Activated CD8-positive, alpha-beta T cell treated with anti-CD3 and anti-CD28 coated beads for 36 hours (primary cell): ENCODE data around the gene OPRM1. TPM values are rescaled to one million over a fixed set of nuclear protein-coding genes. Genes with fewer than 3 reads are reported as not detected.

Experiments
- ATAC-seq: fragments of 200-7000 bp; cut with Tn5 transposase; one replicate; pipeline ENCODE4 v1.10.0; 2021; ENCODE audit warnings: mild to moderate bottlenecking, moderate library complexity
- CTCF ChIA-PET: fragments of 350-600 bp; sonication (Branson Sonifier 250); formaldehyde crosslinking; loops from one replicate; lab custom pipeline; 2021; ENCODE audit warnings: antibody characterized with exemption; lab: Charles Lee
- POLR2A ChIA-PET: fragments of 350-600 bp; sonication (Branson Sonifier 250); formaldehyde crosslinking; loops from one replicate; lab custom pipeline; 2021; ENCODE audit warnings: antibody characterized with exemption; lab: Charles Lee
- DNase-seq: peaks from one replicate; pipeline ENCODE4 v3.0.0-alpha.2; 2020
- H3K27ac Mint-ChIP-seq: one replicate; pipeline ENCODE4 v1.8.0; 2021; ENCODE audit warnings: mild to moderate bottlenecking, mixed read lengths
- H3K27me3 Mint-ChIP-seq: one replicate; pipeline ENCODE4 v1.8.0; 2021; ENCODE audit warnings: mixed read lengths
- H3K36me3 Mint-ChIP-seq: one replicate; pipeline ENCODE4 v1.8.0; 2021; ENCODE audit warnings: low read depth, mixed read lengths
- H3K4me1 Mint-ChIP-seq: one replicate; pipeline ENCODE4 v1.8.0; 2021; ENCODE audit warnings: low read depth, mixed read lengths
- H3K4me3 Mint-ChIP-seq: one replicate; pipeline ENCODE4 v1.8.0; 2021; ENCODE audit warnings: mild to moderate bottlenecking, moderate library complexity, mixed read lengths
- H3K9me3 Mint-ChIP-seq: one replicate; pipeline ENCODE4 v1.8.0; 2021; ENCODE audit warnings: mixed read lengths
- intact Hi-C: fragments of 100-400 bp; cut with micrococcal nuclease; formaldehyde crosslinking; loops from one replicate; pipeline ENCODE4 v1.10.0; 2022
- total RNA-seq, 2 experiments: library from RNA; stranded (reverse); gene quantifications; one replicate each; pipeline ENCODE4 v1.2.3, GENCODE V29; 2021
- TF ChIP-seq, protein P1 (sequence below): fragments of 200-600 bp; IDR thresholded peaks from one replicate; pipeline ENCODE4 v1.8.0; 2022; ENCODE audit warnings: antibody characterized with exemption, mild to moderate bottlenecking

The OPRM1 gene
- total RNA-seq, 2 experiments from 2014 or later: not detected

DNA sequence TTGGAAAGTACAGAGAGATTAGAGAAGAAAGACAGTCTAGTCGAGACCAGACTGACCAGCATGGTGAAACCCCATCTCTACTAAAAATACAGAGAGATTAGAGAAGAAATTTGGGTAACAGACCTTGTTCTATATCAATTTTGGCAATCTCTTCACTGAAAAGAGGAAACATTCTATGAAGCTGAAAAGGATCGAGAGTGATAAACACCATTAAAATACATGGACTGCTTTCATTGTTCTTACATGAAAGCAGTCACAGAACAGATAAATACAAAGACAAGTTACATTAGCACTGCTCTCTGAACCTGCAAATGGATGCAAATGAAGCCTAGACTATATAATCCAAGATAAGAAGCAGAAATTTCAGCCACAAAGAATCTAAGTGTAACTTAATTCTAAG is 8.4 kb upstream of the OPRM1 start:
- Mint-ChIP-seq H3K9me3 (no peaks in the 10 kb centered on the region), H3K4me3 (no peak overlapping the region), H3K4me1 (no peaks in the 10 kb centered on the region), H3K27me3 (peaks cover 2% of the 10 kb centered on the region), H3K36me3 (no peaks in the 10 kb centered on the region), H3K27ac (no peak overlapping the region)
- no peak for DNase-seq
- intact Hi-C loops: no loop called here
- CTCF ChIA-PET: interaction anchor here (1.5 kb wide), 1 partner anchor 10 kb away, joined by 4 read pairs; no protein-coding TSS in a partner anchor
- no peak for ATAC-seq
- POLR2A ChIA-PET: no interaction called here
- TF ChIP-seq, protein P1, sequence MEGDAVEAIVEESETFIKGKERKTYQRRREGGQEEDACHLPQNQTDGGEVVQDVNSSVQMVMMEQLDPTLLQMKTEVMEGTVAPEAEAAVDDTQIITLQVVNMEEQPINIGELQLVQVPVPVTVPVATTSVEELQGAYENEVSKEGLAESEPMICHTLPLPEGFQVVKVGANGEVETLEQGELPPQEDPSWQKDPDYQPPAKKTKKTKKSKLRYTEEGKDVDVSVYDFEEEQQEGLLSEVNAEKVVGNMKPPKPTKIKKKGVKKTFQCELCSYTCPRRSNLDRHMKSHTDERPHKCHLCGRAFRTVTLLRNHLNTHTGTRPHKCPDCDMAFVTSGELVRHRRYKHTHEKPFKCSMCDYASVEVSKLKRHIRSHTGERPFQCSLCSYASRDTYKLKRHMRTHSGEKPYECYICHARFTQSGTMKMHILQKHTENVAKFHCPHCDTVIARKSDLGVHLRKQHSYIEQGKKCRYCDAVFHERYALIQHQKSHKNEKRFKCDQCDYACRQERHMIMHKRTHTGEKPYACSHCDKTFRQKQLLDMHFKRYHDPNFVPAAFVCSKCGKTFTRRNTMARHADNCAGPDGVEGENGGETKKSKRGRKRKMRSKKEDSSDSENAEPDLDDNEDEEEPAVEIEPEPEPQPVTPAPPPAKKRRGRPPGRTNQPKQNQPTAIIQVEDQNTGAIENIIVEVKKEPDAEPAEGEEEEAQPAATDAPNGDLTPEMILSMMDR: no peak

DNA sequence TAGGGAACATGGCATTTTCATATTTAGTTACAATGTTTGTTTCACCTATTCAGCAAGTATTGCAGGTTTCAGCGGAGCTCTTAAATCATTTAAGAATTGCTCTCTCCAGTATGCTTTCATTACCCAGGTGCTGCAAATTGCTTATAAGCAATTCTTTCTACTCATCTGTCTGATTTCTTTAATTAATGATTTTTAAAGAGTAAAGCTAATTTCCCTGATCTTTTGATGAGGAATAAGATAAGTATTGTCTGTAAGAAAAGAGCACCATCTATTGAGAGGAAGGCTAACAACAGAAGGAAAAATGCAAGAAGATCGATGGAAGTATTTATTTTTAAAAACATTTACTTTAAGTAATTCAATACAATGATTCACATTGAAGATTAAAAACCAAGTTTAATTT is 2.0 kb downstream of the OPRM1 start:
- no peak overlapping the region for H3K27ac Mint-ChIP-seq
- no peak overlapping the region for H3K4me3 Mint-ChIP-seq
- no peaks in the 10 kb centered on the region for H3K36me3 Mint-ChIP-seq
- peaks cover 38% of the 10 kb centered on the region for H3K27me3 Mint-ChIP-seq
- ATAC-seq (no peak), DNase-seq (no peak)
- TF ChIP-seq, protein P1: no peak
- H3K4me1 Mint-ChIP-seq: no peaks in the 10 kb centered on the region
- H3K9me3 Mint-ChIP-seq: no peaks in the 10 kb centered on the region
- CTCF ChIA-PET: interaction anchor here (1.7 kb wide), 1 partner anchor 10 kb away, joined by 4 read pairs; no protein-coding TSS in a partner anchor
- intact Hi-C loops: no loop called here
- POLR2A ChIA-PET: no interaction called here

DNA sequence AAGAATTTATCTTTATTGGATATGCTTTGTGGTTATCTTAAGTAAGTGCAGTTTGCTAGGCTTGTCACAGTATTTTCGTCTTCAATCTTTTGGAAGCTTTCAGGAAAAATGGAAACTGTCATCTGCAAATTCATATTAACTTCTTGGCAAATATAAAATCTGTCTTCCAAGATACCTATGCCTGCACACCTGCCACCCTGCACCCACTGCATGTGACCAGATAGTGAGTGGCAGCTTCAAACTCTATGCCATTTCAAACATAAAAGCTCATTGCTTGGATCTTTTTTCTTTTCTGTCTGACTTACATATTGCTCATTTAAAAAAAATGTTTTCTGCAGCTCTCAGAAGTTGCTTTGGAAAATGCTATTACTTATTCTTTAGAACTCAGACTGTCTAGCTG is 14.1 kb downstream of the OPRM1 start:
- H3K27ac Mint-ChIP-seq: no peak overlapping the region
- intact Hi-C loops: no loop called here
- POLR2A ChIA-PET: no interaction called here
- TF ChIP-seq, protein P1: no peak
- H3K4me3 Mint-ChIP-seq: no peak overlapping the region
- CTCF ChIA-PET: no interaction called here
- ATAC-seq (no peak), DNase-seq (no peak)
- no peaks in the 10 kb centered on the region for H3K27me3 Mint-ChIP-seq
- H3K4me1 Mint-ChIP-seq: no peaks in the 10 kb centered on the region
- no peaks in the 10 kb centered on the region for H3K36me3 Mint-ChIP-seq
- no peaks in the 10 kb centered on the region for H3K9me3 Mint-ChIP-seq

DNA sequence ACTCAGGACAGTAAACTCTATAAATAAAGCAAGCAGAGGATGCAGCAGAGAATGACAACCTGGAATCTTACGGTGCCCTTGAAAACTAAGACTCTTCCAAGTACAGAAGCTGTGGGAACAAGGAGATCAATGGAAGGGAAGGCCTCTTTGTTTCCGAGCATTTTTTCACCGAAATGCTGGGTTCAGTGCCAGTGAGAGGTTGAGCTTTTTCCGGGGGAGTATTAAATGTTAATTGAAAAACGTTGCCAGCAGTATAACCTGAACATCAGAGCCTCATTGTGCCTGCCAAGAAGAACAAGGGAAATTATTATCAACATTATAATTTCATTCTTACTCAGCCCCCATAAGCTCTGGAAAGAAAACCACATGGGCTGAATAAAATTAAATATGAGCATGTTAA is 17.5 kb downstream of the OPRM1 start:
- no peak overlapping the region for H3K27ac Mint-ChIP-seq
- DNase-seq (no peak), ATAC-seq (no peak)
- ChIA-PET POLR2A (no interaction called here), CTCF (no interaction called here)
- intact Hi-C loops: no loop called here
- no peak overlapping the region for H3K4me3 Mint-ChIP-seq
- no peaks in the 10 kb centered on the region for H3K4me1 Mint-ChIP-seq
- no peaks in the 10 kb centered on the region for H3K36me3 Mint-ChIP-seq
- H3K27me3 Mint-ChIP-seq: no peaks in the 10 kb centered on the region
- no peaks in the 10 kb centered on the region for H3K9me3 Mint-ChIP-seq
- TF ChIP-seq, protein P1: no peak

DNA sequence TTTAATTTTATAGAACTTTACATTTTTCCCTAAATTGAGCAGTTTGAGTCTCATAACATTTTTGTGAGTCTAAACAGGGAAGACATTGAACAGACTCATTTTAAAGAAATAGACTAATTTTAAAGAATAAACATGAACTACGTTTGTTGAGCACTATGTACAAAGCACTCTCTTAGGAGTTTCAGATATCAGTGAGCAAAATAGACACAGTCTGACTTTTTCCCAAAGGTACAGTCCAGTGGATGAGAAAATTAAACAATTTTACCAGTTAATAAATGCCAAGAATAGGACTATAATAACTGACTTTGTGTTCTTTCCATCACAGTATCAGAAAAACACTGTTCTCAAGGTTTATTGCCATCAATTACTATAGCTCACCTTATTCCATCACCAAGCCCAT is 18.1 kb downstream of the OPRM1 start:
- TF ChIP-seq, protein P1: no peak
- ChIA-PET CTCF (no interaction called here), POLR2A (no interaction called here)
- Mint-ChIP-seq H3K36me3 (no peaks in the 10 kb centered on the region), H3K4me1 (no peaks in the 10 kb centered on the region), H3K27me3 (no peaks in the 10 kb centered on the region), H3K4me3 (no peak overlapping the region), H3K9me3 (no peaks in the 10 kb centered on the region), H3K27ac (no peak overlapping the region)
- no peak for ATAC-seq
- DNase-seq: no peak
- intact Hi-C loops: no loop called here
